HG03139 (cell line): ENCODE measurements around the gene CSAG2.
A peak's percentile ranks its signal among the peaks of the same experiment; 100 is the strongest.
"Not testable (repeated sequence)": the region's sequence is repeated elsewhere in the genome, so short reads cannot be mapped to it uniquely, and the experiment has no call there.

Experiments used
- ATAC-seq: cut with Tn5 transposase; IDR thresholded peaks from one replicate; pipeline ENCODE4 v1.9.1; 2021; ENCODE audit not compliant: unreplicated experiment

The CSAG2 gene, protein sequence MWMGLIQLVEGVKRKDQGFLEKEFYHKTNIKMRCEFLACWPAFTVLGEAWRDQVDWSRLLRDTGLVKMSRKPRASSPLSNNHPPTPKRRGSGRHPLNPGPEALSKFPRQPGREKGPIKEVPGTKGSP

DNA sequence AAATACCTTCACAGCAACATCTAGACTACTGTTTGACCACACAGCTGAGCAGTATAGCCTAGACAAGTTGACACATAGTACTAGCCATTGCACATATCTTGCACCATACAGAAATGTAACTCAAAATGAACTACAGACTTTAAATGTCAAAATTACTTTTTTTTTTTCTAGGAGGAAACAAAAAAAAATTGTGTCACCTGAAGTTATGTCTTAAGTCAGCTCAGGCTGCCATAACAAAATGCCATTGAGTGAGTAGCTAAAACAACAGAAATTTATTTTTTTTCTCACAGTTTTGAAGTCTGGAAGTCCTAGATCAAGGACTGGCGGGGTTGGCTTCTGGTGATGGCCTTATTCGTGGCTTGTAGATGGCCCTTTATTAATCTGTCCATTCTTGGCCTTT is at the start of gene CSAG2:
Gene CSAG2, minus strand, starts transcription at position 101 of the 400 bp plus-strand sequence. CDS start 161 bp downstream, outside the sequence.
- not testable (repeated sequence) for ATAC-seq

DNA sequence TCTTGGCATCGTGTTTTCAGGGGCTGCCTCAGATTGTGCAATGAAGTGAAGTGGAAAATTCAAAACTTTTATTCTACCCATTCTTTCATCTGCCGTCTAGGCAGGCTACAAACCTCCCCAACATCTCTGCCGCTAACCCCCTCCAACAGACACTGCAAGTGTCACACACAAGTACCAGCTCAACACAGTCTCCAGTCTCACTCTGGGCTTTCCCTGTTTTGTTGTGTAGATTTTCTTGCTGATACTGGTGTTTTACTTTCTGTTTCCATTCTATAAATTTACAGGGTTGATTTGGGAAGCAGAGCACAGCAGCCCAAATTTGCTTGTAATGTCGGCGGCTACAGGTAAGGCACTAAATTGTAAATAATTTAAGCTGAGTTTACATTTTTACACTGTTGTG is 45.8 kb upstream of the CSAG2 start:
- ATAC-seq: not testable (repeated sequence)

DNA sequence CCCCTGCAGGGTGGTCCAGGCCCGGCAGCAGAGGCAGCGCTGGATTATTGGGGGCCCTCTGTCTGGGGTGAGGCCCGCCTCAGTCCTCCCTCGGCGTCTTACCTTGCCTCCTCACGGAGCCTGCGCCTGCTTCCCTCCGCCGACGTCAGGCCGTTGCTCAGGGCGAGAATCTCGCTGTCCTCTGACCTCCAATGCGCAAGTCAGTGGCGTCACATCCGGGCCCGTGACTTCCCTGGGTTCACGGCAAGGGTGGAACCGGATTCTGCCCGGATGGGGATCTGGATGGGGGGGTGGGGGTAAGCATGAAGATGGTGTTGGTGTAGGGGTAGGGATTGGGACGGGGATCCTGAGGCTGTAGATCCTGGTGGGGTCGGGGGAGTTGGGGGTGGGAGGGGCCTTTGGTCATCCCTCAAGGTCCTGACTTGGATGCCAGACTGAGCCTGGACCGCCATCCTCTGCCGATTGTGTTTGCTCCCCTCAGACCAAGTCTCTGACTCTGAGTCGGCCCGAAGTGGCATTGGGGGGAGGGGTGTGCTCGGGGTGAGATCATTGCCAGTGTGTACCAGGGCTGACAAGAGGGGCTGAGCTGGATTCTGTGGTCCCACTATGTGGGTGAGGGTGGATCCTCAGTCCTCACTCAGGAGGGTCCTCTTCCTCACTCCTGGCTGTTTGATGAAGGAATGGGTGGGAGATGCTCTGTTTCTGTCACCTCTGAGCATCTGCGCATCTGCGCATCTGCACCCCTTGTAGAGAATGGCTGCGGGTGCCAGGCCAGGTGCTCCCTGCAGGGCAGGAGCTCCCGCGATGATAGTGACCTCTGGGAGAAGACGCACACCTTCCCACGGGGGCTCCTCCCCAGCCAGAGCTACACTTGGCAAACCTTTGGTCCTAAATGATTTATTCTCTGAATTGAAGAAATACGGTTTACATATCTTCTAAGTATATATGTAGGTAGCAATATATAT is 44.9 kb upstream of the CSAG2 start, which contains the start of gene MAGEA2:
Gene MAGEA2, minus strand, starts transcription at position 157 of the 965 bp plus-strand sequence. CDS start 2,479 bp downstream, outside the sequence.
- ATAC-seq: not testable (repeated sequence)

DNA sequence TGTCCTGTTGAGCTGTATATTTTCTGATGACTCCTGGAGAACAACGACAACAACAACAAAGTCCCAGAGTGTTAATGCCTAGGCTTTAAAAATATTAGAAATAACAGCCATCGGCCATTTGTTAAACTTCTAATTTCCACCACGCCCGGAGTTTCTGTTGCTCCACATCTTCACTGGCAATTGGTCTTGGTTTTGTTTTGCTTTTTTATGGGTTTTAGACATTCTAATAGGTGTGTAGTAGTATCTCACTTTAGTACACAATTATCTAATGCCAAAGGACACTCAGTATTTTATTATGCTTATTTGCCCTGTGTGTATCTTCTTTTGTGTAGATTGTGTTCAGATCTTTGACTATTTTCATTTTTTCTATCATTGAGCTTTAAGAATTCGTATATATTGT is 29.5 kb upstream of the CSAG2 start:
- no peak for ATAC-seq

DNA sequence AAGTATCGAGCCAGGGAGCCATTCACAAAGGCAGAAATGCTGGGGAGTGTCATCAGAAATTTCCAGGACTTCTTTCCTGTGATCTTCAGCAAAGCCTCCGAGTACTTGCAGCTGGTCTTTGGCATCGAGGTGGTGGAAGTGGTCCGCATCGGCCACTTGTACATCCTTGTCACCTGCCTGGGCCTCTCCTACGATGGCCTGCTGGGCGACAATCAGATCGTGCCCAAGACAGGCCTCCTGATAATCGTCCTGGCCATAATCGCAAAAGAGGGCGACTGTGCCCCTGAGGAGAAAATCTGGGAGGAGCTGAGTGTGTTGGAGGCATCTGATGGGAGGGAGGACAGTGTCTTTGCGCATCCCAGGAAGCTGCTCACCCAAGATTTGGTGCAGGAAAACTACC is 27.5 kb upstream of the CSAG2 start:
- not testable (repeated sequence) for ATAC-seq

DNA sequence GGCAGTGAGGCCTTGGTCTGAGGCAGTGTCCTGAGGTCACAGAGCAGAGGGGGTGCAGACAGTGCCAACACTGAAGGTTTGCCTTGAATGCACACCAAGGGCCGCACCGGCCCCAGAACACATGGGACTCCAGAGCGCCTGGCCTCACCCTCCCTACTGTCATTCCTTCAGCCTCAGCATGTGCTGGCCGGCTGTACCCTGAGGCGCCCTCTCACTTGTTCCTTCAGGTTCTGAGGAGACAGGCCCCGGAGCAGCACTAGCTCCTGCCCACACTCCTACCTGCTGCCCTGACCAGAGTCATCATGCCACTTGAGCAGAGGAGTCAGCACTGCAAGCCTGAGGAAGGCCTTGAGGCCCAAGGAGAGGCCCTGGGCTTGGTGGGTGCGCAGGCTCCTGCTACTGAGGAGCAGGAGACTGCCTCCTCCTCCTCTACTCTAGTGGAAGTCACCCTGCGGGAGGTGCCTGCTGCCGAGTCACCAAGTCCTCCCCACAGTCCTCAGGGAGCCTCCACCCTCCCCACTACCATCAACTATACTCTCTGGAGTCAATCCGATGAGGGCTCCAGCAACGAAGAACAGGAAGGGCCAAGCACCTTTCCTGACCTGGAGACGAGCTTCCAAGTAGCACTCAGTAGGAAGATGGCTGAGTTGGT is 26.9 kb upstream of the CSAG2 start:
- ATAC-seq: no peak

DNA sequence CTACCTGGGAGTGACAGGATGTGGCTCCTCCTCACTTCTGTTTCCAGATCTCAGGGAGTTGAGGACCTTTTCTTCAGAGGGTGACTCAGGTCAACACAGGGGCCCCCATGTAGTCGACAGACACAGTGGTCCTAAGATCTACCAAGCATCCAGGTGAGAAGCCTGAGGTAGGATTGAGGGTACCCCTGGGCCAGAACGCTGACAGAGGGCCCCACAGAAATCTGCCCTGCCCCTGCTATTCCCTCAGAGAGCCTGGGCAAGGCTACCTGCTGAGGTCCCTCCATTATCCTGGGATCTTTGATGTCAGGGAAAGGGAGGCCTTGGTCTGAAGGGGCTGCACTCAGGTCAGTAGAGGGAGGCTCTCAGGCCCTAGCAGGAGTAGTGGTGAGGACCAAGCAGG is 26.0 kb upstream of the CSAG2 start:
- ATAC-seq: no peak

DNA sequence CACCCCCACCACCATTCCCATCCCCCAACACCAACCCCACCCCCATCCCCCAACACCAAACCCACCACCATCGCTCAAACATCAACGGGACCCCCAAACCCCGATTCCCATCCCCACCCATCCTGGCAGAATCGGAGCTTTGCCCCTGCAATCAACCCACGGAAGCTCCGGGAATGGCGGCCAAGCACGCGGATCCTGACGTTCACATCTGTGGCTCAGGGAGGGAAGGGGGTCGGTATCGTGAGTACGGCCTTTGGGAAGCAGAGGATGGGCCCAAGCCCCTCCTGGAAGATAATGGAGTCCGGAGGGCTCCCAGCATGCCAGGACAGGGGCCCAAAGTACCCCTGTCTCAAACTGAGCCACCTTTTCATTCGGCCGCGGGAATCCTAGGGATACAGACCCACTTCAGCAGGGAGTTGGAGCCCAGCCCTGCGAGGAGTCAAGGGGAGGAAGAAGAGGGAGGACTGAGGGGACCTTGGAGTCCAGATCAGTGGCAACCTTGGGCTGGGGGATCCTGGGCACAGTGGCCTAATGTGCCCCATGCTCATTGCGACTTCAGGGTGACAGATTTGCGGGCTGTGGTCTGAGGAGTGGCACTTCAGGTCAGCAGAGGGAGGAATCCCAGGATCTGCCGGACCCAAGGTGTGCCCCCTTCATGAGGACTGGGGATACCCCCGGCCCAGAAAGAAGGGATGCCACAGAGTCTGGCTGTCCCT is 25.2 kb upstream of the CSAG2 start:
- not testable (repeated sequence) for ATAC-seq

DNA sequence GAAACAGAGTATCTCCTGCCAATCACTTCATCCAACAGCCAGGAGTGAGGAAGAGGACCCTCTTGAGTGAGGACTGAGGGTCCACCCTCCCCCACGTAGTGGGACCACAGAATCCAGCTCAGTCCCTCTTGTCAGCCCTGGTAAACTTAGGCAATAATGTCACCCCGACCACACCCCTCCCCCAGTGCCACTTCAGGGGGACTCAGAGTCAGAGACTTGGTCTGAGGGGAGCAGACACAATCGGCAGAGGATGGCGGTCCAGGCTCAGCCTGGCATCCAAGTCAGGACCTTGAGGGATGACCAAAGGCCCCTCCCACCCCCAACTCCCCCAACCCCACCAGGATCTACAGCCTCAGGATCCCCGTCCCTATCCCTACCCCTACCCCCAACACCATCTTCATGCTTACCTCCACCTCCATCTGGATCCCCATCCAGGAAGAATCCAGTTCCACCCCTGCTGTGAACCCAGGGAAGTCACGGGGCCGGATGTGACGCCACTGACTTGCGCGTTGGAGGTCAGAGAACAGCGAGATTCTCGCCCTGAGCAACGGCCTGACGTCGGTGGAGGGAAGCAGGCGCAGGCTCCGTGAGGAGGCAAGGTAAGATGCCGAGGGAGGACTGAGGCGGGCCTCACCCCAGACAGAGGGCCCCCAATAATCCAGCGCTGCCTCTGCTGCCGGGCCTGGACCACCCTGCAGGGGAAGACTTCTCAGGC is 24.3 kb upstream of the CSAG2 start, which contains the start of the genes CSAG1 and MAGEA12:
Gene CSAG1, minus strand, starts transcription at position 461 of the 715 bp plus-strand sequence. CDS start 1,261 bp downstream, outside the sequence.
Gene MAGEA12, plus strand, starts transcription at position 497 of the 715 bp plus-strand sequence. CDS start 2,405 bp downstream, outside the sequence.
- no peak for ATAC-seq

DNA sequence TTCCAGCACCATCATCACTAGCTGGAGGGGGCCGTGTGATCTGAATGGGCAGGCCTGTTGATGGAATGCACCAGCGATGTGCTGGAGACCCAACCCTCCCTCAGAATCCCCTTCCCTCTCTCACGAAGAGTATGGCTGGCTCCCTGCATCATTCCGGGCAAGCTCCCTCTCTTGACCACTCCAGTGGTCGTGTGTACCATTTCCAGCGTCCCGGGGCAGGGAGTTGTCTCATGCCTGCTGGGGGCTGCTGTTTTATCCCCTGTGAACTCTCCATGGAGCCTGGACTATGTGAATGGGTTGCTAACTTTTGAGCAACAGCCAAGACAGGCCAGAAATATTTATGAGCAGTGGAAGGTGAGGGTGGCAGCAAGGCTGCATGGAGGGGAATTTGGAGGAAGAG is 16.3 kb upstream of the CSAG2 start:
- no peak for ATAC-seq

DNA sequence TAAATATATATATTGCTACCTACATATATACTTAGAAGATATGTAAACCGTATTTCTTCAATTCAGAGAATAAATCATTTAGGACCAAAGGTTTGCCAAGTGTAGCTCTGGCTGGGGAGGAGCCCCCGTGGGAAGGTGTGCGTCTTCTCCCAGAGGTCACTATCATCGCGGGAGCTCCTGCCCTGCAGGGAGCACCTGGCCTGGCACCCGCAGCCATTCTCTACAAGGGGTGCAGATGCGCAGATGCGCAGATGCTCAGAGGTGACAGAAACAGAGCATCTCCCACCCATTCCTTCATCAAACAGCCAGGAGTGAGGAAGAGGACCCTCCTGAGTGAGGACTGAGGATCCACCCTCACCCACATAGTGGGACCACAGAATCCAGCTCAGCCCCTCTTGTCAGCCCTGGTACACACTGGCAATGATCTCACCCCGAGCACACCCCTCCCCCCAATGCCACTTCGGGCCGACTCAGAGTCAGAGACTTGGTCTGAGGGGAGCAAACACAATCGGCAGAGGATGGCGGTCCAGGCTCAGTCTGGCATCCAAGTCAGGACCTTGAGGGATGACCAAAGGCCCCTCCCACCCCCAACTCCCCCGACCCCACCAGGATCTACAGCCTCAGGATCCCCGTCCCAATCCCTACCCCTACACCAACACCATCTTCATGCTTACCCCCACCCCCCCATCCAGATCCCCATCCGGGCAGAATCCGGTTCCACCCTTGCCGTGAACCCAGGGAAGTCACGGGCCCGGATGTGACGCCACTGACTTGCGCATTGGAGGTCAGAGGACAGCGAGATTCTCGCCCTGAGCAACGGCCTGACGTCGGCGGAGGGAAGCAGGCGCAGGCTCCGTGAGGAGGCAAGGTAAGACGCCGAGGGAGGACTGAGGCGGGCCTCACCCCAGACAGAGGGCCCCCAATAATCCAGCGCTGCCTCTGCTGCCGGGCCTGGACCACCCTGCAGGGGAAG is 5.0 kb upstream of the CSAG2 start, which contains the start of gene MAGEA2B:
Gene MAGEA2B, plus strand, starts transcription at position 814 of the 973 bp plus-strand sequence. CDS start 2,479 bp downstream, outside the sequence.
- ATAC-seq: not testable (repeated sequence)

DNA sequence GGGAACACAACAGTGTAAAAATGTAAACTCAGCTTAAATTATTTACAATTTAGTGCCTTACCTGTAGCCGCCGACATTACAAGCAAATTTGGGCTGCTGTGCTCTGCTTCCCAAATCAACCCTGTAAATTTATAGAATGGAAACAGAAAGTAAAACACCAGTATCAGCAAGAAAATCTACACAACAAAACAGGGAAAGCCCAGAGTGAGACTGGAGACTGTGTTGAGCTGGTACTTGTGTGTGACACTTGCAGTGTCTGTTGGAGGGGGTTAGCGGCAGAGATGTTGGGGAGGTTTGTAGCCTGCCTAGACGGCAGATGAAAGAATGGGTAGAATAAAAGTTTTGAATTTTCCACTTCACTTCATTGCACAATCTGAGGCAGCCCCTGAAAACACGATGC is 4.1 kb upstream of the CSAG2 start:
- not testable (repeated sequence) for ATAC-seq

DNA sequence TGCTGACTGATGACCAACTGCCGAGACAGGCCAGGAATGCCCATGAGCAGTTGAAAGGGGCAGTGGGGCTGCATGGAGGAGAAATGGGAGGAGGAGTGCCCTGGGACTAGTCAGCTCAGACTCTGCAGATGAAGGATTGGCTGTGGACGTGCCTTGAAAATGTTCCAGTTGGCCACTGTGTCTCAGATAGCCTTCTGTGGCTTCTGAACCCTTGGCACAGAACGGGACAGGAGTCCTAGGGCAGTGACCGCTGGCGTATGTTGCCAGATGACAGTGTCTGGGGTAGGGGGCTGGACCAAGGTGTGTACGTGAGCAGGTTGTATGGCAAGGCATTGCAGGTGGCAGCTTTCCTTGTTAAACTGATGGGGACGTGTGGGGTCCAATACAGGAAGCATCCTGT is 2.6 kb downstream of the CSAG2 start:
- not testable (repeated sequence) for ATAC-seq

DNA sequence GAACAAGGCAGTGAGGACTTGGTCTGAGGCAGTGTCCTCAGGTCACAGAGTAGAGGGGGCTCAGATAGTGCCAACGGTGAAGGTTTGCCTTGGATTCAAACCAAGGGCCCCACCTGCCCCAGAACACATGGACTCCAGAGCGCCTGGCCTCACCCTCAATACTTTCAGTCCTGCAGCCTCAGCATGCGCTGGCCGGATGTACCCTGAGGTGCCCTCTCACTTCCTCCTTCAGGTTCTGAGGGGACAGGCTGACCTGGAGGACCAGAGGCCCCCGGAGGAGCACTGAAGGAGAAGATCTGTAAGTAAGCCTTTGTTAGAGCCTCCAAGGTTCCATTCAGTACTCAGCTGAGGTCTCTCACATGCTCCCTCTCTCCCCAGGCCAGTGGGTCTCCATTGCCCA is 8.7 kb downstream of the CSAG2 start:
- ATAC-seq: not testable (repeated sequence)

DNA sequence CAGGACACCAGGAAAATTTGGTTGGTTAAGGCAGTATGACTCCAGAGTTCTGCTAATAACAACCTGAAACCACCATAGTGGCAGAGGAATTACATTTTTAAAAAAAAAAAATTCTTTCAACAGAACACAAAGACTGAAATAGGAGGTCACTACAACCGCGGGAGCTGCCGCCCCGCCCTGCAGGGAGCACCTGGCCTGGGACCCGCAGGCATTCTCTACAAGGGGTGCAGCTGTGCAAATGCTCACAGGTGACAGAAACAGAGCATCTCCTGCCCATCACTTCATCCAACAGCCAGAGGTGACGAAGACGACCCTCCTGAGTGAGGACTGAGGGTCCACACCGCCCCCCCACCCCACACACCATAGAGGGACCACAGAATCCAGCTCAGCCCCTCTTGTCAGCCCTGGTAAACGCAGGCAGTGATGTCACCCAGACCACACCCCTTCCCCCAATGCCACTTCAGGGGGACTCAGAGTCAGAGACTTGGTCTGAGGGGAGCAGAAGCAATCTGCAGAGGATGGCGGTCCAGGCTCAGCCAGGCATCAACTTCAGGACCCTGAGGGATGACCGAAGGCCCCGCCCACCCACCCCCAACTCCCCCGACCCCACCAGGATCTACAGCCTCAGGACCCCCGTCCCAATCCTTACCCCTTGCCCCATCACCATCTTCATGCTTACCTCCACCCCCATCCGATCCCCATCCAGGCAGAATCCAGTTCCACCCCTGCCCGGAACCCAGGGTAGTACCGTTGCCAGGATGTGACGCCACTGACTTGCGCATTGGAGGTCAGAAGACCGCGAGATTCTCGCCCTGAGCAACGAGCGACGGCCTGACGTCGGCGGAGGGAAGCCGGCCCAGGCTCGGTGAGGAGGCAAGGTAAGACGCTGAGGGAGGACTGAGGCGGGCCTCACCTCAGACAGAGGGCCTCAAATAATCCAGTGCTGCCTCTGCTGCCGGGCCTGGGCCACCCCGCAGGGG is 10.8 kb downstream of the CSAG2 start, which contains the start of gene MAGEA3:
Gene MAGEA3, plus strand, starts transcription at position 843 of the 980 bp plus-strand sequence. CDS start 2,039 bp downstream, outside the sequence.
- ATAC-seq: not testable (repeated sequence)

DNA sequence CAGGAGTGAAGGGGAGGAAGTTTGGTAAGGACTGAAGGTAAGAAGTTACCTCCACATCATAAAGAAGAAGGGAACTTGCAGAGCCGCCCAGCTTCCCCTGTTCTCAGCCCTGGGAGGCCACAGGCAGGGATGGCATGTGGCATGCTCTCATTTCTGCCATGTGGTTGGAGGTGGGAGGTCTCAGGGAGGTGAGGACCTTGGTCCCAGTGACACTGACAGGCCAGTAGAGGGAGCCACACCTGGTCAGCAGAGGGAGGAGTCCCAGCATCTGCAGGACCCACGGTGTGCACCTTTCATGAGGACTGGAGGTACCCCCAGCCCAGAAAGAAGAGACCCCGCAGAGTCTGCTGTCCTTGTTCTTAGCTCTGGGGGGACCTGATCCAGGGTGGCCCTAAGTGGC is 28.1 kb downstream of the CSAG2 start:
- ATAC-seq: peak; percentile 77

DNA sequence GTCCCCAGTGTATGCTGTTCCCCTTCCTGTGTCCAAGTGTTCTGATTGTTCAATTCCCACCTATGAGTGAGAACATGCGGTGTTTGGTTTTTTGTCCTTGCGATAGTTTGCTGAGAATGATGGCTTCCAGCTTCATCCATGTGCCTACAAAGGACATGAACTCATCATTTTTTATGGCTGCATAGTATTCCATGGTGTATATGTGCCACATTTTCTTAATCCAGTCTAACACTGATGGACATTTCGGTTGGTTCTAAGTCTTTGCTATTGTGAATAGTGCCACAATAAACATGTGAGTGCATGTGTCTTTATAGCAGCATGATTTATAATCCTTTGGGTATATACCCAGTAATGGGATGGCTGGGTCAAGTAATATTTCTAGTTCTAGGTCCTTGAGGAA is 34.4 kb downstream of the CSAG2 start:
- not testable (repeated sequence) for ATAC-seq
